GM12878 (cell line): ENCODE measurements around the gene KLHL15. TPM values are rescaled to one million over a fixed set of nuclear protein-coding genes. Genes with fewer than 3 reads are reported as not detected.

Experiments used
- ATAC-seq: fragments of 200-7000 bp; cut with Tn5 transposase; 3 replicates; pipeline ENCODE4 v1.9.1; 2020; ENCODE audit warnings: mild to moderate bottlenecking, moderate library complexity
- BruUV-seq: library from RNA; stranded (reverse); fragments of 400-500 nt; replicated peaks from 2 replicates; lab custom pipeline; 2021; lab: Mats Ljungman, UMichigan
- CTCF ChIA-PET: fragments of 300-600 bp; sonication (Branson Sonifier 250); formaldehyde crosslinking; extraction: SDS; loops from one replicate; lab custom pipeline; 2021; ENCODE audit warnings: inconsistent platforms; lab: Yijun Ruan, JAX
- POLR2A ChIA-PET: fragments of 350-600 bp; formaldehyde crosslinking; extraction: SDS; loops from one replicate; lab custom pipeline; 2021; ENCODE audit warnings: inconsistent platforms; lab: Charles Lee
- RAD21 ChIA-PET: fragments of 300-600 bp; sonication (Branson Sonifier 250); formaldehyde crosslinking; loops from one replicate; lab custom pipeline; 2023; ENCODE audit warnings: antibody characterized with exemption; ENCODE audit not compliant: unreplicated experiment; lab: Charles Lee
- SMC1A ChIA-PET: fragments of 300-600 bp; sonication (Branson Sonifier 250); formaldehyde crosslinking; loops from one replicate; lab custom pipeline; 2023; ENCODE audit not compliant: unreplicated experiment, uncharacterized antibody; lab: Charles Lee
- DNase-seq: peaks from one replicate; pipeline ENCODE4 v3.0.0-alpha.2; 2011; ENCODE audit warnings: low read depth, low spot score
- FAIRE-seq: peaks from 3 replicates; lab custom pipeline; 2011; peaks lifted over from hg19 to GRCh38; lab: Jason Lieb, UNC
- H2AFZ ChIP-seq: 2 replicates; pipeline ENCODE4 v1.6.0; 2011; ENCODE audit warnings: low read depth, low read length, control low read depth; ENCODE audit not compliant: control insufficient read depth
- H3K27ac ChIP-seq: 2 replicates; pipeline ENCODE4 v1.5.1; 2011; ENCODE audit warnings: control low read depth; ENCODE audit not compliant: control insufficient read depth, insufficient read depth
- H3K27me3 ChIP-seq, 2 experiments: replicated peaks in 1 of 2; 2 replicates each; pipeline versions ENCODE4 v1.6.0 to v1.6.1; 2011; ENCODE audit warnings: low read length in 1 of 2; ENCODE audit not compliant: control insufficient read depth in 2 of 2, insufficient read depth in 2 of 2
- H3K36me3 ChIP-seq, 2 experiments: 2 replicates each; pipeline ENCODE4 v1.5.1; 2011; ENCODE audit warnings: low read length in 1 of 2; ENCODE audit not compliant: control insufficient read depth in 2 of 2, insufficient read depth in 2 of 2
- H3K4me1 ChIP-seq: 2 replicates; pipeline ENCODE4 v1.6.1; 2011; ENCODE audit warnings: mild to moderate bottlenecking, low read length, moderate library complexity, mixed read lengths; ENCODE audit not compliant: control insufficient read depth, insufficient read depth
- H3K4me2 ChIP-seq: 2 replicates; pipeline ENCODE4 v1.6.0; 2011; ENCODE audit warnings: control low read depth; ENCODE audit not compliant: control insufficient read depth, insufficient read depth
- H3K4me3 ChIP-seq: fragments of 200-600 bp; sonication (generic); 2 replicates; pipeline ENCODE4 v1.5.1; 2016
- H3K79me2 ChIP-seq: 2 replicates; pipeline ENCODE4 v1.6.0; 2011; ENCODE audit warnings: low read length; ENCODE audit not compliant: control insufficient read depth, insufficient read depth
- H3K9ac ChIP-seq: 2 replicates; pipeline ENCODE4 v1.8.0; 2011; ENCODE audit warnings: low read length, control low read depth, mixed read lengths; ENCODE audit not compliant: control insufficient read depth, insufficient read depth
- H3K9me3 ChIP-seq: replicated peaks from 3 replicates; pipeline ENCODE4 v1.5.1; 2011; ENCODE audit warnings: mild to moderate bottlenecking, low read length; ENCODE audit not compliant: control insufficient read depth, insufficient read depth
- H4K20me1 ChIP-seq: 2 replicates; pipeline ENCODE4 v1.6.0; 2011; ENCODE audit not compliant: control insufficient read depth, insufficient read depth
- ETV6 ChIP-seq, 2 experiments: fragments of 450-650 bp in 1 of 2; IDR thresholded peaks in 1 of 2; conservative IDR thresholded peaks in 1 of 2; 2 replicates each; pipeline ENCODE4 v1.6.1; 2014; ENCODE audit warnings: antibody characterized with exemption in 1 of 2, borderline replicate concordance in 1 of 2, low read depth in 1 of 2, mild to moderate bottlenecking in 1 of 2, moderate library complexity in 1 of 2
- JUNB ChIP-seq: IDR thresholded peaks from 2 replicates; pipeline ENCODE4 v1.6.1; 2016; ENCODE audit warnings: antibody characterized with exemption, mild to moderate bottlenecking
- KAT2A ChIP-seq: conservative IDR thresholded peaks from 2 replicates; pipeline ENCODE4 v1.6.1; 2011; ENCODE audit warnings: low read depth, low read length; ENCODE audit not compliant: control insufficient read depth
- NFYB ChIP-seq: IDR thresholded peaks from 2 replicates; pipeline ENCODE4 v1.6.1; 2011; ENCODE audit warnings: low read depth, mild to moderate bottlenecking, low read length, improper control_type of control experiment, moderate library complexity; ENCODE audit not compliant: insufficient read depth
- RAD51 ChIP-seq: fragments of 450-650 bp; IDR thresholded peaks from 2 replicates; pipeline ENCODE4 v1.6.1; 2016; ENCODE audit warnings: moderate library complexity, mild to moderate bottlenecking, inconsistent platforms
- ZNF622 ChIP-seq: fragments of 450-650 bp; IDR thresholded peaks from 2 replicates; pipeline ENCODE4 v1.6.1; 2017; ENCODE audit warnings: mild to moderate bottlenecking, inconsistent platforms
- WGBS: methylation state at CpG from one replicate; pipeline ENCODE4 v1.1.6; 2016; ENCODE audit warnings: low lambda C conversion rate; ENCODE audit not compliant: insufficient replicate concordance, insufficient coverage; ENCODE audit errors: missing lambda C conversion rate; 5-methylcytosine and 5-hydroxymethylcytosine counted together
- in situ Hi-C: fragments of 300-500 bp; cut with MboI; formaldehyde crosslinking; loops from 9 replicates; pipeline ENCODE4 v1.14.3; 2018; ENCODE audit warnings: mixed read lengths
- intact Hi-C: fragments of 100-400 bp; cut with micrococcal nuclease; formaldehyde crosslinking; loops from one replicate; pipeline ENCODE4 v1.14.2; 2022; ENCODE audit not compliant: unreplicated experiment
- polyA plus RNA-seq, 11 experiments: library from polyadenylated mRNA; depleted of rRNA in 4 of 11; unstranded in 6 of 11; stranded (reverse) in 5 of 11; fragments of >200 nt; fragmentation: Nextera tagmentation in 4 of 11; fragmentation: Illumina TruSeq in 1 of 11; extraction: Ambion mirVana in 4 of 11; extraction: Trizol in 1 of 11; gene quantifications; 1 replicate in 1 of 11; 2 replicates in 10 of 11; pipeline versions ENCODE4 v1.2.1 to v1.2.3, GENCODE V29; 2011 to 2016; ENCODE audit warnings: inconsistent platforms in 2 of 11, missing spikeins in 2 of 11, low read depth in 1 of 11
- total RNA-seq, 4 experiments: library from RNA; depleted of rRNA in 3 of 4; stranded (reverse); fragments of >200 nt in 3 of 4; fragmentation: Illumina TruSeq in 1 of 4; extraction: Trizol in 1 of 4; gene quantifications; 2 replicates each; pipeline versions ENCODE4 v1.2.1 to v1.2.3, GENCODE V29; 2013 to 2021
- TF ChIP-seq, protein P1 (sequence below): fragments of 450-650 bp; IDR thresholded peaks from 2 replicates; pipeline ENCODE4 v1.6.1; 2017; ENCODE audit warnings: borderline replicate concordance
- TF ChIP-seq, protein P2 (sequence below): fragments of 150-350 bp; IDR thresholded peaks from 2 replicates; pipeline ENCODE4 v1.6.1; 2016; ENCODE audit warnings: low read depth, low read length
- TF ChIP-seq, protein P3 (sequence below): IDR thresholded peaks from 2 replicates; pipeline ENCODE4 v1.6.1; 2012; ENCODE audit warnings: low read depth, low read length, improper control_type of control experiment
- TF ChIP-seq, protein P4 (sequence below): IDR thresholded peaks from 2 replicates; pipeline ENCODE4 v1.6.1; 2012; ENCODE audit warnings: improper control_type of control experiment, low read depth, low read length; ENCODE audit not compliant: insufficient replicate concordance

Gene KLHL15
- total and polyA plus RNA-seq, 10 of the 15 experiments (the other 5 are each of a cell fraction or from before 2014, with no cell fraction given) = 1.4 to 7.0 (median 3.7) TPM

DNA sequence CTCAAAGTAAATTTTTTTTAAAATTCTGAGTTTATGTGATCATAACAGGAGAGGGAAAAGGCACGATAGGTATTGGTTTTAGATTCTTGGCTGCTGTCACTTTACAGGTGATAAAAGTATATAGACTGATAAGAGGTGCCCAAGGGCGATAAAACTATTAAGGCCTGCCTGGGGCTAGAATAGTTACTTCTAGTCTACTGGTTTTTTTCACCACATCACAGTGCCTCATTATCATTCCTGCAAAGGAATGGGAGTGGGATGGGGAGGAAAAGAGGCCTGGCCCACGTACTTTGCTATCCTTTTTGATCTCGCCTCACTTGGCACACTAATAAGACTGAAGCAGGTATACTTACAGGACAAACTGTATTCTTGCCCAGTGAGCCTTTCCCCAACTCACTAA is 72.6 kb downstream of the KLHL15 start:
- intact Hi-C loops = no loop called here
- 50% methylated on average over 4 of the region's 4 CpGs for WGBS
- no peak for TF ChIP-seq RAD51
- TF ChIP-seq, protein P1, sequence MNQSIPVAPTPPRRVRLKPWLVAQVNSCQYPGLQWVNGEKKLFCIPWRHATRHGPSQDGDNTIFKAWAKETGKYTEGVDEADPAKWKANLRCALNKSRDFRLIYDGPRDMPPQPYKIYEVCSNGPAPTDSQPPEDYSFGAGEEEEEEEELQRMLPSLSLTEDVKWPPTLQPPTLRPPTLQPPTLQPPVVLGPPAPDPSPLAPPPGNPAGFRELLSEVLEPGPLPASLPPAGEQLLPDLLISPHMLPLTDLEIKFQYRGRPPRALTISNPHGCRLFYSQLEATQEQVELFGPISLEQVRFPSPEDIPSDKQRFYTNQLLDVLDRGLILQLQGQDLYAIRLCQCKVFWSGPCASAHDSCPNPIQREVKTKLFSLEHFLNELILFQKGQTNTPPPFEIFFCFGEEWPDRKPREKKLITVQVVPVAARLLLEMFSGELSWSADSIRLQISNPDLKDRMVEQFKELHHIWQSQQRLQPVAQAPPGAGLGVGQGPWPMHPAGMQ = no peak
- TF ChIP-seq KAT2A = no peak
- TF ChIP-seq ZNF622 = no peak
- no peak for TF ChIP-seq ETV6 (conservative IDR thresholded peaks at IDR 0.05 in 1 of 2, IDR thresholded peaks at IDR 0.05 in 1 of 2; ENCODE audit: borderline replicate concordance in 1 of 2, low read depth in 1 of 2)
- no peak for TF ChIP-seq NFYB
- TF ChIP-seq, protein P2, sequence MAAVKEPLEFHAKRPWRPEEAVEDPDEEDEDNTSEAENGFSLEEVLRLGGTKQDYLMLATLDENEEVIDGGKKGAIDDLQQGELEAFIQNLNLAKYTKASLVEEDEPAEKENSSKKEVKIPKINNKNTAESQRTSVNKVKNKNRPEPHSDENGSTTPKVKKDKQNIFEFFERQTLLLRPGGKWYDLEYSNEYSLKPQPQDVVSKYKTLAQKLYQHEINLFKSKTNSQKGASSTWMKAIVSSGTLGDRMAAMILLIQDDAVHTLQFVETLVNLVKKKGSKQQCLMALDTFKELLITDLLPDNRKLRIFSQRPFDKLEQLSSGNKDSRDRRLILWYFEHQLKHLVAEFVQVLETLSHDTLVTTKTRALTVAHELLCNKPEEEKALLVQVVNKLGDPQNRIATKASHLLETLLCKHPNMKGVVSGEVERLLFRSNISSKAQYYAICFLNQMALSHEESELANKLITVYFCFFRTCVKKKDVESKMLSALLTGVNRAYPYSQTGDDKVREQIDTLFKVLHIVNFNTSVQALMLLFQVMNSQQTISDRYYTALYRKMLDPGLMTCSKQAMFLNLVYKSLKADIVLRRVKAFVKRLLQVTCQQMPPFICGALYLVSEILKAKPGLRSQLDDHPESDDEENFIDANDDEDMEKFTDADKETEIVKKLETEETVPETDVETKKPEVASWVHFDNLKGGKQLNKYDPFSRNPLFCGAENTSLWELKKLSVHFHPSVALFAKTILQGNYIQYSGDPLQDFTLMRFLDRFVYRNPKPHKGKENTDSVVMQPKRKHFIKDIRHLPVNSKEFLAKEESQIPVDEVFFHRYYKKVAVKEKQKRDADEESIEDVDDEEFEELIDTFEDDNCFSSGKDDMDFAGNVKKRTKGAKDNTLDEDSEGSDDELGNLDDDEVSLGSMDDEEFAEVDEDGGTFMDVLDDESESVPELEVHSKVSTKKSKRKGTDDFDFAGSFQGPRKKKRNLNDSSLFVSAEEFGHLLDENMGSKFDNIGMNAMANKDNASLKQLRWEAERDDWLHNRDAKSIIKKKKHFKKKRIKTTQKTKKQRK = no peak
- no peak for TF ChIP-seq JUNB
- TF ChIP-seq, protein P3, sequence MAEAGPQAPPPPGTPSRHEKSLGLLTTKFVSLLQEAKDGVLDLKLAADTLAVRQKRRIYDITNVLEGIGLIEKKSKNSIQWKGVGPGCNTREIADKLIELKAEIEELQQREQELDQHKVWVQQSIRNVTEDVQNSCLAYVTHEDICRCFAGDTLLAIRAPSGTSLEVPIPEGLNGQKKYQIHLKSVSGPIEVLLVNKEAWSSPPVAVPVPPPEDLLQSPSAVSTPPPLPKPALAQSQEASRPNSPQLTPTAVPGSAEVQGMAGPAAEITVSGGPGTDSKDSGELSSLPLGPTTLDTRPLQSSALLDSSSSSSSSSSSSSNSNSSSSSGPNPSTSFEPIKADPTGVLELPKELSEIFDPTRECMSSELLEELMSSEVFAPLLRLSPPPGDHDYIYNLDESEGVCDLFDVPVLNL = no peak
- TF ChIP-seq, protein P4, sequence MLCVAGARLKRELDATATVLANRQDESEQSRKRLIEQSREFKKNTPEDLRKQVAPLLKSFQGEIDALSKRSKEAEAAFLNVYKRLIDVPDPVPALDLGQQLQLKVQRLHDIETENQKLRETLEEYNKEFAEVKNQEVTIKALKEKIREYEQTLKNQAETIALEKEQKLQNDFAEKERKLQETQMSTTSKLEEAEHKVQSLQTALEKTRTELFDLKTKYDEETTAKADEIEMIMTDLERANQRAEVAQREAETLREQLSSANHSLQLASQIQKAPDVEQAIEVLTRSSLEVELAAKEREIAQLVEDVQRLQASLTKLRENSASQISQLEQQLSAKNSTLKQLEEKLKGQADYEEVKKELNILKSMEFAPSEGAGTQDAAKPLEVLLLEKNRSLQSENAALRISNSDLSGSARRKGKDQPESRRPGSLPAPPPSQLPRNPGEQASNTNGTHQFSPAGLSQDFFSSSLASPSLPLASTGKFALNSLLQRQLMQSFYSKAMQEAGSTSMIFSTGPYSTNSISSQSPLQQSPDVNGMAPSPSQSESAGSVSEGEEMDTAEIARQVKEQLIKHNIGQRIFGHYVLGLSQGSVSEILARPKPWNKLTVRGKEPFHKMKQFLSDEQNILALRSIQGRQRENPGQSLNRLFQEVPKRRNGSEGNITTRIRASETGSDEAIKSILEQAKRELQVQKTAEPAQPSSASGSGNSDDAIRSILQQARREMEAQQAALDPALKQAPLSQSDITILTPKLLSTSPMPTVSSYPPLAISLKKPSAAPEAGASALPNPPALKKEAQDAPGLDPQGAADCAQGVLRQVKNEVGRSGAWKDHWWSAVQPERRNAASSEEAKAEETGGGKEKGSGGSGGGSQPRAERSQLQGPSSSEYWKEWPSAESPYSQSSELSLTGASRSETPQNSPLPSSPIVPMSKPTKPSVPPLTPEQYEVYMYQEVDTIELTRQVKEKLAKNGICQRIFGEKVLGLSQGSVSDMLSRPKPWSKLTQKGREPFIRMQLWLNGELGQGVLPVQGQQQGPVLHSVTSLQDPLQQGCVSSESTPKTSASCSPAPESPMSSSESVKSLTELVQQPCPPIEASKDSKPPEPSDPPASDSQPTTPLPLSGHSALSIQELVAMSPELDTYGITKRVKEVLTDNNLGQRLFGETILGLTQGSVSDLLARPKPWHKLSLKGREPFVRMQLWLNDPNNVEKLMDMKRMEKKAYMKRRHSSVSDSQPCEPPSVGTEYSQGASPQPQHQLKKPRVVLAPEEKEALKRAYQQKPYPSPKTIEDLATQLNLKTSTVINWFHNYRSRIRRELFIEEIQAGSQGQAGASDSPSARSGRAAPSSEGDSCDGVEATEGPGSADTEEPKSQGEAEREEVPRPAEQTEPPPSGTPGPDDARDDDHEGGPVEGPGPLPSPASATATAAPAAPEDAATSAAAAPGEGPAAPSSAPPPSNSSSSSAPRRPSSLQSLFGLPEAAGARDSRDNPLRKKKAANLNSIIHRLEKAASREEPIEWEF = no peak

More for the DNA sequence above, 72.6 kb downstream of the KLHL15 start:
- ChIA-PET POLR2A (no interaction called here), CTCF (interaction anchor here (0.9 to 1.6 kb wide), 3 partner anchors 16 to 294 kb away, joined by 3 to 7 read pairs (median 3); partner anchors contain the start of gene EIF2S3), RAD21 (interaction anchor here (1.5 kb wide), 1 partner anchor 69 kb away, joined by 3 read pairs; no protein-coding TSS in a partner anchor), SMC1A (interaction anchor here (1.3 kb wide), 1 partner anchor 58 kb away, joined by 3 read pairs; no protein-coding TSS in a partner anchor)
- Histone ChIP-seq H3K9ac (no peak overlapping the region), H3K9me3 (no peaks in the 10 kb centered on the region), H3K4me3 (no peak overlapping the region), H3K27ac (no peak overlapping the region), H3K36me3 (no peaks in the 10 kb centered on the region), H3K27me3 (no peaks in the 10 kb centered on the region), H3K4me2 (no peak overlapping the region), H4K20me1 (no peaks in the 10 kb centered on the region), H2AFZ (no peak overlapping the region), H3K4me1 (no peaks in the 10 kb centered on the region), H3K79me2 (no peaks in the 10 kb centered on the region)
- in situ Hi-C loops = no loop called here
- DNase-seq (no peak), ATAC-seq (no peak), FAIRE-seq (peak; percentile 59)
- no TSS peak for BruUV-seq
